WERI-Rb-1 (cell line): ENCODE data around the gene BCAR3.

Source experiments
- DNase-seq: peaks from one replicate; pipeline ENCODE4 v3.0.0-alpha.2; 2020
- H3K27ac ChIP-seq: fragments of 250-450 bp; sonication (Bioruptor Pico); 2 replicates; pipeline ENCODE4 v1.5.1; 2020; ENCODE audit warnings: mild to moderate bottlenecking, moderate library complexity
- H3K27me3 ChIP-seq: fragments of 250-450 bp; sonication (Bioruptor Pico); 2 replicates; pipeline ENCODE4 v1.5.1; 2021; ENCODE audit warnings: mild to moderate bottlenecking, low read depth, moderate library complexity; ENCODE audit not compliant: insufficient read depth, severe bottlenecking
- H3K36me3 ChIP-seq: fragments of 250-450 bp; sonication (Bioruptor Pico); 2 replicates; pipeline ENCODE4 v1.5.1; 2020; ENCODE audit warnings: mild to moderate bottlenecking, moderate library complexity
- H3K4me3 ChIP-seq: 2 replicates; pipeline ENCODE4 v1.5.1; 2011; ENCODE audit warnings: low read depth, mild to moderate bottlenecking, control low read depth, low read length
- H3K9me3 ChIP-seq: fragments of 250-450 bp; sonication (Bioruptor Pico); 2 replicates; pipeline ENCODE4 v1.5.1; 2021; ENCODE audit warnings: mild to moderate bottlenecking, moderate library complexity; ENCODE audit not compliant: severe bottlenecking
- TF ChIP-seq, protein P1 (sequence below): IDR thresholded peaks from 2 replicates; pipeline ENCODE4 v1.5.1; 2011; ENCODE audit warnings: low read depth, mild to moderate bottlenecking, control low read depth, inconsistent platforms, low read length

BCAR3 gene

DNA sequence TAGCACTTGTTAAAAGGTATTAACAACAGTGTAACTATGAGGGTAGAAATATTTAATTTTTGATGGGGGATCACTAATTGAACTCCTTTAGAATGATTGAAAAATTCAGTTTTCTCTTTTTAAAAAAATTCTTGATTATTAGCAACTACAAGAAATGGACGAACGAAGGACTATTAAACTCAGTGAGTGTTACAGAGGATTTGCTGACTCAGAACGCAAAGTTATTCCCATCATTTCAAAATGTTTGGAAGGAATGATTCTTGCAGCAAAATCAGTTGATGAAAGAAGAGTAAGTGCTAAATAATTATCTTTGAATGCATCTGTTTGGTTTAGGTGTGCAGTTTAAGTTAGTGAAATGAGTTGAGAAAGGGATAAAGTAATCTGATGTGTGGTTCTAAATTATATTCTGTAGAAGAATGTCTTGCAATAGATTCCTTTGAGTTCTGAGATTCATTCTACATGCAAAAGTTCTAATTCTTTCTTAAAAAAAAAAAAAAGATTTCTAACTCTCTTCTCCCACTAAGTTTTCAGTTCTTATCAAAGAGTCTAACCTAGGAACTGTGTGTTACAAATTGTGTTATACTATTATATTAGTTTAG lies 148.8 kb downstream of the BCAR3 start:
- TF ChIP-seq, protein P1, sequence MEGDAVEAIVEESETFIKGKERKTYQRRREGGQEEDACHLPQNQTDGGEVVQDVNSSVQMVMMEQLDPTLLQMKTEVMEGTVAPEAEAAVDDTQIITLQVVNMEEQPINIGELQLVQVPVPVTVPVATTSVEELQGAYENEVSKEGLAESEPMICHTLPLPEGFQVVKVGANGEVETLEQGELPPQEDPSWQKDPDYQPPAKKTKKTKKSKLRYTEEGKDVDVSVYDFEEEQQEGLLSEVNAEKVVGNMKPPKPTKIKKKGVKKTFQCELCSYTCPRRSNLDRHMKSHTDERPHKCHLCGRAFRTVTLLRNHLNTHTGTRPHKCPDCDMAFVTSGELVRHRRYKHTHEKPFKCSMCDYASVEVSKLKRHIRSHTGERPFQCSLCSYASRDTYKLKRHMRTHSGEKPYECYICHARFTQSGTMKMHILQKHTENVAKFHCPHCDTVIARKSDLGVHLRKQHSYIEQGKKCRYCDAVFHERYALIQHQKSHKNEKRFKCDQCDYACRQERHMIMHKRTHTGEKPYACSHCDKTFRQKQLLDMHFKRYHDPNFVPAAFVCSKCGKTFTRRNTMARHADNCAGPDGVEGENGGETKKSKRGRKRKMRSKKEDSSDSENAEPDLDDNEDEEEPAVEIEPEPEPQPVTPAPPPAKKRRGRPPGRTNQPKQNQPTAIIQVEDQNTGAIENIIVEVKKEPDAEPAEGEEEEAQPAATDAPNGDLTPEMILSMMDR, result no peak
- DNase-seq, result no peak
- Histone ChIP-seq H3K27ac (no peak overlapping the region), H3K9me3 (no peaks in the 10 kb centered on the region), H3K36me3 (peaks cover 26% of the 10 kb centered on the region), H3K27me3 (no peaks in the 10 kb centered on the region), H3K4me3 (no peak overlapping the region)

DNA sequence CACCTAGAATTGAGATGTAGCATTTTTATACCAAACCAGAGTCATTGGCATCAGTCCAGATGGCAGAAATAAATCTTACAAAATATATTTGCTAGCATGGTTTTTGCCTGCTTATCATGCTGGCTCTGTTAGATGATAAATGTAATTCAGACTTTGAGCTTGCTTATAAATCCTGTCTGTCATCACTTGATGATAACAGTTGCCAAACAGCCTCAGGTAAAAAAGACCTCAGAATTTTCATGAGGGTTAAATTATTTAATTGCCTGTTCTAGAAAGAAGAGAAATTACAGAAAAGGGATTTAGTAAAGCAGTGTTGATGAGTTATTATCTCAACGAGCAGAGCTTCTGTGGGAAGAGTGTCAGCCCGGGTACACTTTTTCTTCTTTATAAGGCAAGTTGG lies 150.4 kb downstream of the BCAR3 start:
- H3K9me3 ChIP-seq, result no peaks in the 10 kb centered on the region
- H3K4me3 ChIP-seq, result no peak overlapping the region
- no peaks in the 10 kb centered on the region for H3K27me3 ChIP-seq
- TF ChIP-seq, protein P1, result no peak
- peaks cover 23% of the 10 kb centered on the region for H3K36me3 ChIP-seq
- no peak for DNase-seq
- H3K27ac ChIP-seq, result no peak overlapping the region

DNA sequence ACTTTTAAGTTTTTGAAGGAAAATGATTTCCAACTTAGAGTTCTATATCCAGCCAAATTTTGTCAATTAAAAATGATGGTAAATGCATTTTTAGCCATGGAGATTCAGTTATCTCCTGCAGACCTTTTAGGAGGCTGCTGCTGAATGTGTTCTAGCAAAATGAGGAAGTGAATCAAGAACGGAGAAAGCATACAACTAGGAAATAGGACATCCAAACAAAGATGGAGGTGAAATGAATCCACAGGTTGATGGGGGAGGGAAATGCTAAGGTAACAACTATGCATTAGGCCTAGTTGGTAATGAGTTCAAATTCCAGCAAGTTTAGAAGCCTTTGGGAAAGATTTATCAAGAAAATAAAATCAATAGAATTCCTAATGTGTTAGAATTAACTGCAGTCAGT lies 153.2 kb downstream of the BCAR3 start:
- H3K27ac ChIP-seq, result no peak overlapping the region
- TF ChIP-seq, protein P1, result no peak
- no peaks in the 10 kb centered on the region for H3K9me3 ChIP-seq
- H3K4me3 ChIP-seq, result no peak overlapping the region
- no peak for DNase-seq
- H3K27me3 ChIP-seq, result no peaks in the 10 kb centered on the region
- H3K36me3 ChIP-seq, result peaks cover 23% of the 10 kb centered on the region

DNA sequence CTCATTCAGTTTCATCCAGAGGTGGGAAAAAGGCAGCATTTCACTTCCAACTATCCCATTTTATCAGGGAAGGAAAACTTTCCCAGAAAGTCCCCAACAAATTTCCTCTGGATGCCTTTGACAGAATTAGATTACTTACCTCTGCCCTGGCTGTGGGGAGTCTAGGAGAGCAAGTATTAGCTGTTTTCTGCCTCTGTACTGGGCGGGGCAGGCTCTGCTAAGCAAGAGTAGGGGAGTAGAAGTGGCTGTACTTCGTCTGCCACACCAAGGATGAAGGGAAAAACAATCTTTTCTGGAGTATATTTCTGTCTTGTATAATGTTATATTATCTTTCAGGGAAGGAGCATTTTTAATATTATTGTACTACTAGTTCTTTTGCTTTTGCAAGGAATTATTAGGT lies 155.2 kb downstream of the BCAR3 start:
- Histone ChIP-seq H3K4me3 (no peak overlapping the region), H3K27me3 (no peaks in the 10 kb centered on the region), H3K36me3 (peaks cover 29% of the 10 kb centered on the region), H3K27ac (no peak overlapping the region), H3K9me3 (no peaks in the 10 kb centered on the region)
- DNase-seq, result no peak
- TF ChIP-seq, protein P1, result no peak

DNA sequence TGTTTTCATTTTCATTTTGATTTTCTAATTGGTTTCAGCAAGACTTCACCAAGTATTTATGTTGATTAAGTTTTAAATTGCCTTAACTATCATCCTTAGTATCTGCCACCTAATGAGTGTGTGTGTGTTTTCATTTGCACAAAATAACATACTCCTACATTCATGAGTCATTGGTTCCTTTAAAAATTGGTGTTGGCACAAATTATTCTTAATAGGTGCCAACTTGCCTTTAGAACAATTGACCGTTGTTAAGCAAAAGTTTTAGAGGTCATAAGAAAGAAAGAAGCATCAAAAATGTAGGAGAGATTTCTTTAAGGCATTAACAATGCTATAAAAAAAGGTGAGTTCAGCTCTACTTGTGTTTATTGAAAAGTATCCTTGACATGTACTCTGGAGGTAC lies 156.2 kb downstream of the BCAR3 start:
- TF ChIP-seq, protein P1, result no peak
- Histone ChIP-seq H3K27ac (no peak overlapping the region), H3K9me3 (no peaks in the 10 kb centered on the region), H3K4me3 (no peak overlapping the region), H3K27me3 (no peaks in the 10 kb centered on the region), H3K36me3 (peaks cover 22% of the 10 kb centered on the region)
- DNase-seq, result no peak

DNA sequence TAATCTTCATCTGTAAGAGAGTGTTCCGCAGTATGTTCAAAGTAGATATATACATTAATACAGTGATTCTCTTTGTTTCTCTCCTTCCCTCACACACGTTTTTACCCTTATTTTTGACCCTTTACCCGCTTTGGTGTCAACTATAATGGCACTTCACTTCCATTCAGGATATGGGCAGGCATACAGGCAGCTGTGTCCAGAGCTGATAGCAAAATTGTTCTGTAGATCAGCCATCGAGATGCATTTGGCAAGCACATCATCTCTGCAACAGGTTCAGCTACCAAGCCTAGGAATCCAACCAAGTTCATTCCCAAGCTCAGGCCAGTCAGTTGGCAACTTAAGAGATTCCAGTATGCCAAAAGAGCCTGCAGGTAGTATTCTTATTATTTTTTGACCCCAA lies 158.9 kb downstream of the BCAR3 start:
- Histone ChIP-seq H3K4me3 (no peak overlapping the region), H3K27ac (no peak overlapping the region), H3K9me3 (no peaks in the 10 kb centered on the region), H3K36me3 (peaks cover 12% of the 10 kb centered on the region), H3K27me3 (no peaks in the 10 kb centered on the region)
- TF ChIP-seq, protein P1, result no peak
- no peak for DNase-seq
